IPS-11a (cell line): Measurements from ENCODE around the gene ZNF773.

Experiments used
- H3K4me3 ChIP-seq: one replicate; pipeline ENCODE4 v1.5.1; 2013; ENCODE audit warnings: low read depth, low read length, control low read depth

The ZNF773 gene

GRCh38 chr19:57557659-57558058 is 57.9 kb downstream of the ZNF773 start:
- no peak overlapping the region for H3K4me3 ChIP-seq
